DND-41 (cell line): ENCODE results near the gene SLC30A7.

Experiments used
- CTCF ChIP-seq: IDR thresholded peaks from 2 replicates; pipeline ENCODE4 v1.5.1; 2012; ENCODE audit warnings: borderline replicate concordance, low read length, moderate library complexity, mild to moderate bottlenecking; ENCODE audit not compliant: poor library complexity, severe bottlenecking; ENCODE audit errors: extremely low read depth
- EZH2 ChIP-seq: IDR thresholded peaks from 3 replicates; pipeline ENCODE4 v1.6.1; 2012; ENCODE audit warnings: borderline replicate concordance, low read depth, mild to moderate bottlenecking, moderate library complexity, low read length, inconsistent platforms; ENCODE audit not compliant: severe bottlenecking

- TF ChIP-seq CTCF, result no peak
- no peak for TF ChIP-seq EZH2
Observed at GRCh38 chr1:100881687-100882086, 14.2 kb upstream of the SLC30A7 start.
